SK-N-MC (cell line): ENCODE results near the gene CMTM5.

Source experiments
- EZH2 ChIP-seq: fragments of 200-600 bp; sonication (generic); IDR thresholded peaks from one replicate; pipeline ENCODE4 v1.6.1; 2017; ENCODE audit warnings: antibody characterized with exemption
- POLR2AphosphoS5 ChIP-seq: IDR thresholded peaks from 2 replicates; pipeline ENCODE4 v1.6.1; 2012; ENCODE audit warnings: mild to moderate bottlenecking, low read depth, low read length, borderline replicate concordance

DNA sequence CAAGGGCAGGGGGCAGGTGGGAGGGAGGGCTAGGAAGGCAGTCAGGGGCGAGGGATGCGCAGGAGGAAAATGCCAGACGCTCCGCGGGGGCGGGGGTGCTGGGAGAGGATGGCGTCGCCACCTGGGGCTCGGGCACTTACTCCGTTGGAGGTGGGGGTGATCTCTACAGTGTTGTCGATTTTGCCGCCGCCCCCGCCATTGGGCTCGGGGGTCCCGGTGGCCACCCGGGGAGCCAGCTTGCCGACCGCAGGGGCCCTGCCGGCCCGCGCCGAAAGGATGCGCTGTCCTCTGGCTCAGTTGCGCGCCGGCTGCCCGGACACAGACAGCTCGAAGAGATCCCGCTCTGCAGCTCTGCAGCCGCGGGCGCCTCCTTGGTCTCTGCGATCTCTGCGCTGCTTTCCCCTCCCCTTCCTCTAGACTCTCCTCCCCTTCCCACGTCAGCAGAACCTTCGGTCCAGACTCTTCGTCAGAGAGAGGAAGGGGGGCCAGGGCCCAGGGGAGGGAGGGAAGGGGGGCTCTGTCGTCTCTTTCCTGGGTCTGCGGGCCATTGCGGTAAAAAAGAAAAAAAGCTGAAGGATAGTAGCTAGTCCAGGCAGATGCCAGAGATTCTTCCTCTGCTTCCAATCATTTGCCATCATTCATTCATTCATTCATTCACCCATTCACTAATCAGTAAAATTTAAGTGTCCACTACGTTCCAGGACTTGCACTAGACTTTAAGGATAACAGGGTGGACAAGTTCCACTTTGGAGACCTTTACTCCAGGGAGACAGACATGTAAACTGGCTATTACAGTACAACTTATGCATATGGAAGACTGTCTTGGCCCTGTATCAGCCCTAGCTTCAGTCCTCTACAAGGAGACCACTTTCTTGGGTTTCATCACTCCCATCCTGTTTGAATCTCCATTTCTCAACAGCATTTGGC is 24.1 kb upstream of the CMTM5 start, which contains the start of gene SLC22A17:
- TF ChIP-seq EZH2 = no peak
- TF ChIP-seq POLR2AphosphoS5 = peak; percentile 62; the same call in 1 of the 2 replicates
